NCI-H128 (cell line): ENCODE results near the gene ARL6IP6.
"Not testable (repeated sequence)": the region's sequence is repeated elsewhere in the genome, so short reads cannot be mapped to it uniquely, and the experiment has no call there.

Source experiments
- DNase-seq: peaks from one replicate; lab custom pipeline; 2025; ENCODE audit not compliant: unreplicated experiment; lab: John Stamatoyannopoulos, UW

ARL6IP6 gene

DNA sequence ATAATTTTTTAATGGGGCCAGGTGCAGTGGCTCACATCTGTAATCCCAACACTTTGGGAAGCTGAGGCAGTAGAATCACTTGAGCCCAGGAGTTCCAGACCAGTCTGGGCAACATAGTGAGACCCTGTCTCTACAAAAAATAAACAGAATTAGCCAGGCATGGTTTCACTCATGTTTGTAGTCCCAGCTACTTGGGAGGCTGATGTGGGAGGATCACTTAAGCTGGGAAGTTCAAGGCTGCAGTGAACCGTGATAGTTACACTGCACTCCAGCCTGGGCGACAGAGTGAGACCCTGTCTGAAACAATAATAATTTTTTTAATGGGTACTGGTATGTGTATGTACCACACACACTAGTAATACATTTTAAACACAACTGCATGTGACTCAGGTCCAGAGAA, 2.4 kb downstream of the ARL6IP6 start:
- no peak for DNase-seq

DNA sequence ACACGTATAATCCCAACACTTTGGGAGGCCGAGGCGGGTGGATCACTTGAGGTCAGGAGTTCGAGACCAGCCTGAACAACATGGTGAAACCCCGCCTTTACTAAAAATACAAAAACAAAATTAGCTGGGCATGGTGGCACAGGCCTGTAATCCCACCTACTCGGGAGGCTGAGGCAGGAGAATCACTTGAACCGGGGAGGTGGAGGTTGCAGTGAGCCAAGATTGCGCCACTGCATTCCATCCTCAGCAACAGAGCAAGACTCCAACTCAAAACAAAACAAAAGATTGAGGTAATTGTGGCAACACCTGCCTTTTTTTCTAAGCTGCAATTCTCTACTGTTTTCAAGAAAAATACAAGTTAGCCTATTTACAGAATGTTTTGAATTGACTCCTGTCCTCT, 4.2 kb downstream of the ARL6IP6 start:
- not testable (repeated sequence) for DNase-seq

DNA sequence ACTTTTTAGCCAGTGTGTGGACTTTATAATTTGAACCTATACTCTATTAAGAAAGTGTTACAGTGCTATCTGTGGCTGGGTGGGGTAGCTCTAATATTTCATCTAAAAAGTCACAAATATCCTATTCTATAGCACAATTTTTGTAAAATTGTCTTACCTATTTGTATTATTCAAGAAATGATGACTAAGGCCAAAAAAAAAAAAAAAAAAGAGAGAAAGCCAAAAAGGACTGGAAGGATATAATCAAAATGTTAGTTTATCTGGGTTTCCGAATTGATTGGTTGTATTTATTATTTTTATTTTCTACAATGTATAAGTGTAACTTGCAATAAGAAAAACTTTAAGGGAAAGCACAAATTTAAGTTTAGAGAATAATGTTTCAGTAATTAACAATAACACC, 5.5 kb downstream of the ARL6IP6 start:
- no peak for DNase-seq

DNA sequence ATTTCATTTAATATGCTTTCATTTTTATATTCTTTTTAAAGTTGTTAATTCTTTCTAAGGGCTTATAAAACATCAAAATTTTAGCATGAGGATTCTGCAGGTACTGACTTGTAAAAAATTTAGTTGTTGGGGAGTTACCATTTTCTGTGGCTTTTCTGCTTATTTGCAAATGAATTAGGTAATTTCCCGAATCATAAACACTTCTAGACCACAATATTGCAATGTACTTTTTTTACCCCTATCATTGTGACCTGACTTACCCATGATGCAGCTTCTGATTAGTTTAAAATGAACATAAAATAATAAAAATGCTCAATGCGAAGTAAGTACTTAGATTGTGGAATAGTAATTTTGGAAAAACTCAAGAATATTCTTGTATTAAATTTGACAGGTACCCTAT, 11.4 kb downstream of the ARL6IP6 start:
- no peak for DNase-seq

DNA sequence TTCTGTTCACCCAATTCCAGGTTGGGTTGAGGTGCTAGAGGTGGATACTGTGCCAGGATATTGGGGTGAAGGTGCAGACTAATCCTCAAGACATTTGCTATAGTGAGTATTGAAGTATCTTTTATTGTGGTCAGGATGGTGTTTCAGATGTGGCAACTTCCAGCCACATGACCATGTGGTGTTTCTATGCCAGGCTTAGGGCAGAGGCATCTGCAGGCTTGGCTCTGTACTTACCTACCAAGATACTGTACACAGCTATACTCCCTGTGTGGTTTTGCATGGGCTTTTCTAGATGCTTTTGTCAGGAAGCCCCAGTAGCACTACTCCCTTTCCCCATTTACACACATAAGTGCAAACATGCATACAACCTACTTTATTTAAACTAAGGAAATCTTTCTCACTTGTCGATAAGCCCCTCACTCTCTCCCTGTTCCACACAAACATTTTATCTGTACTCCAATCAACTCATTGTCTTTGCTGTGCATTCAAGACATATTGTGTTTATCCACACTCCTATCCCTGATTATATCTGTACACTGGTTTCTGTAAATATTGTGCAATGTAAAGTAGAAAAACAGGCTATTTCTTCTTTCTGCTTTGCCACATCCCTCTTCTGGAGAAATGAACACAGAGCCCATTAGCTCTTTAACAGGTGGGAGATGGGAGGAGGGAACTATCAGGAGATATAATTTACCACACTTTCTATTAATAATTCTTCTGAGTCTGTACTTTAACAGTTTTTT, 12.3 kb downstream of the ARL6IP6 start:
- DNase-seq: no peak

DNA sequence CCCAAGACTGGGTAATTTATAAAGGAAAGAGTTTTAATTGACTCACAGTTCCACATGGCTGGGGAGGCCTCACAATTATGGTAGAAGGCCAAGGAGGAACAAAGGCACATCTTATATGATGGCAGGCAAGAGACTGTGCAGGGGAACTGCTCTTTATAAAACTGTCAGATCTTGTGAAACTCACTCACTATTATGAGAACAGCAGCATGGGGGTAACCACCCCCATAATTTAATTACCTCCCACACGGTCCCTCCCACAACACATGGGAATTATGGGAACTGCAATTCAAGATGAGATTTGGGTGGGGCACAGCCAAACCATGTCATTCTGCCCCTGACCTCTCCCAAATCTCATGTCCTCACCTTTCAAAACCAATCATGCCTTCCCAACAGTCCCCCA, 19.1 kb downstream of the ARL6IP6 start:
- DNase-seq: not testable (repeated sequence)

DNA sequence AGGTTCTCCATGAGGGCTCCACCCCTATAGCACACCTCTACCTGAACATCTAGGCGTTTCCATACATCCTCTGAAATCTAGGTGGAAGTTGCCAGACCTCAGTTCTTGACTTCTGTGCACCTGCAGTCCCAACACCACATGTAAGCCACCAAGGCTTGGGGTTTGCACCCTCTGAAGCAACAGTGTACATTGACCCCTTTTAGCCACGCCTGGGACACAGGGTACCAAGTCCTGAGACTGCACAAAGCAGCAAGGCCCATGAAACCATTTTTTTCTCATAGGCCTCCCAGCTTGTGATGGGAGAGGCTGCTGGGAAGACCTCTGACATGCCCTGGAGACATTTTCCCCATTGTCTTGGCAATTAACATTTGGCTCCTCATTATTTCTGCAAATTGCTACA, 20.0 kb downstream of the ARL6IP6 start:
- DNase-seq: no peak

DNA sequence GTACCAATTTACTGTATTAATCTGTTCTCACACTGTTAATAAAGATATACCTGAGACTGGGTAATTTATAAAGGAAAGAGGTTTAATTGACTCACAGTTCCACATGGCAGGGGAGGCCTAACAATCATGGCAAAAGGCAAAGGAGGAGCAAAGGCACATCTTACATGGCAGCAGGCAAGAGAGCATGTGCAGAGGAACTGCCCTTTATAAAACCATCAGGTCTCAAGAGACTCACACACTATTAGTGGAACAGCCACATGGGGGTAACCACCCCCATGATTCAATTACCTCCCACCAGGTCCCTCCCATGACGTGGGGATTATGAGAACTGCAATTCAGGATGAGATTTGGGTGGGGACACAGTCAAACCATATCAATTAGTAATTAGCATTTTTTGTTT, 21.3 kb downstream of the ARL6IP6 start:
- DNase-seq: not testable (repeated sequence)

DNA sequence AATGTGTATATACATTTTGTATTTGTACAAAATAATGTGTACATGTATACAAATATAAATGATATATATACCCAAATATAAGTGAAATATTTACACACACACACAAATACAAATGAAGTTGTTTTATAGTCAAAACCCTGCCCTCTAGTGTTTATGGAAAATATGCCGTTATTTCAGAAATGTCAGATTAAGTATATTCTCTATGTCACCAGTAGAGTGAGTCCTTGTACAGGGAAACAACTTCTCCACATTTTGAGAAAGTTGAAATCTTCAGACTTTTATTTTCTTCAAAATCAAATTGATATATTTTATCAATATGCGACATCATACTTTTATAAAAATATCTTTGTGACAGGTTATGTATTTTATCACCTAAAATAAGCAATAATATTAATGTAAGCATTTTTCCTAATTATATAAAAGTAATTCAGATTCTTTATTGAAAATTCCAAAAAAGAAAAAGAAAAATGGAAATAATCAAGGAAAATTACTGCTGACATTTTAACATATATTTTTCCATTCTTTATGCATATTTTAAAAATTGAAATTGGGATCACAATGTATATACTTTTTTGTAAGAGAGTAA, 22.4 kb downstream of the ARL6IP6 start:
- no peak for DNase-seq

DNA sequence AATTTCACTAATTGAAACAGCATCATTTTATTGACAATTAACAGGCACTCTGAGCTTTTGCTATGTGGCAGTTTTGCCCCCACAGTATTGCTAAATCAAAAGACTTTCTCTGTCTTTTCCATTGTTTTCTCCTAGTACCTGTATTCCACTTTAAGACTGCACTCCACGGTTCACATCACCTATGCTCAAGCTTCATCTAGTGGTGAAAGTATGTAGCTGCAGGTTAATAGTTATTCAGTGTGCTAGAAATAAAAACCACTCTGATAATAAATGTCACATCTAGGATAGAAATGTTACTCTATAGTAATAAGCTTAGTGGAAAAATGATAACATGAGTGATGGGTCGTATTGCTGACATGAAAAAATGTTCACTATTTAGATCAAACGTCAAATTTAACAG, 24.6 kb downstream of the ARL6IP6 start:
- DNase-seq: no peak

DNA sequence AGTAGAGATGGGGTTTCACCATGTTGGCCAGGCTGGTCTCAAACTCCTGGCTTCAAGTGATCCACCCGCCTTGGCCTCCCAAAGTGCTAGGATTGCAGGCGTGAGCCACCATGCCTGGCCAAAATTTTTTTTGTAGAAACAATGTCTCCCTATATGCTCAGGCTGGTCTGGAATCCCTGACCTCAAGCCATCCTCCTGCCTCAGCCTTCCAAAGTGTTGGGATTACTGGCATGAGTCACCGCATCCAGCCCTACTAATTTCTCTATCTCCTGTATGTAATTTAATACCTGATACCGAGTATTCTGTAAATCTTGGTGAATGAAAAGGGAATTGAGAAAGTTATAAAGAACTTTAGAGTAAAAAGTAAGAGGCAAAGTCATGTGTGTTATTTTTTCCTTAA, 29.3 kb downstream of the ARL6IP6 start:
- DNase-seq: not testable (repeated sequence)

DNA sequence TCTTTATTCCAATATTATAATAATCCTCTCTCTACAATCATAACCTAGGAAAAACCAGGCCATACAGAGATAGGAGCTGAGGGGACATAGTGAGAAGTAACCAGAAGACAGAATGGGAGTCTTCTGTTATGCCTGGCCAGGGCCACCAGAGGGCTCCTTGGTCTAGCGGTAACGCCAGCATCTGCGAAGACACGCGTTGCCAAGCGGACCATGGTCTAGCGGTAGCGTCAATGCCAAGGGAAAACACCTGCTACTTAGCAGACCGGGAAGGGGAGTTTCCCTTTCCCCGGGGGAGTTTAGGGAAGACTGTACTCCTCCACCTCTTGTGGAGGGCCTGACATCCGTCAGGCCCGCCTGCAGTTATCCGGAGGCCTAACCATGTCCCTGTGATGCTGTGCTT, 36.6 kb downstream of the ARL6IP6 start:
- DNase-seq: no peak

DNA sequence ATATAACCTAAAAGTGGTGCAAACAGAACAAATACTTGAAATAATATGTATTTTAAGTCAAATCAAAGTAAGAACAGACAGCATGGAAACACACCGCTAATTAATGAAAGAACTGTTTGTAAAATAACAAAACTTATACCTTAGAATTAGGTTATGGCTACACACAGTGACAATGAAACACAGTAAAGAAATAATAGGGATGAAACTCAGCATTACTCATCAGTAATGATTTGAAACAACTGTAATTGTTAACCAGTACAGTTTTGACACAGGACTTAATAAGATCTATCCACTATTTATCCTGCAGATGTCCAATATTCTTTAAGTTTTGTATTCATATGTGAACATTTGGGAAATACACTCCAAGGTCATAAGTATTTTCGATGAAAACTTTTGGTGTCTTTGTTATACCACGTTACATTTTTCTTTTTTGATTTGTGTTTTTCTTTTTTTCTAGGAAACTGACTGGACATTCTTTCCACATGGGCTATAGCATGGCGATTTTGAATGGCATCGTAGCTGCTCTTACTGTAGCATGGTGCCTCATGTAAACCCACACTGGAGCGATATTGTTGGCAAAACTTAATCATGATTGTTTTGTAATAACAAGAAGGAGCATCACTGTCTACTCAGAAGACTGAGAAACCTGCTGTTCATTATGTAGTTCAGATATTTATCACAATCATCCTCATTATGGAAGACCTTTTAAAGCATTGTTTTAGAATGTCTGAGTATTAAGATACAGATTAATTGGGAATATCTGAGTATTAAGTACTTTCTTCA, 41.1 kb downstream of the ARL6IP6 start:
- DNase-seq: no peak

DNA sequence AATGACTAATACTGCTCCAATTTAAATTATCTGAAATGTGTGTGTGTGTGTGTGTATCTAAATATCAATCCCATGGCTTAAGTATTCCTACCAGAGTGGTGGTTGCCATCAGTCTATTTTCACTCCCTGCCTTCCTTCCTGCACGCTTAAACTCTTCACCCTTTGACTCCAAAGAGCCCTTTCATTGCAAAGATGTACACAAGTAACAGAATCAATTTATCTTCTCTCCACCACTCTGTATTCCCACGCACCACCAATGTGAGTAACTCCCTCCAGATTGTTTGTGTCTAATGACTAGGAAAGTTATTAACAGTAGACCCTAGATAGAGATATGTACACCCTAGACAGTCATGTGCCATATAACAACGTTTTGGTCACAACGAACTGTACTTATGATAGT, 42.8 kb downstream of the ARL6IP6 start:
- DNase-seq: no peak

DNA sequence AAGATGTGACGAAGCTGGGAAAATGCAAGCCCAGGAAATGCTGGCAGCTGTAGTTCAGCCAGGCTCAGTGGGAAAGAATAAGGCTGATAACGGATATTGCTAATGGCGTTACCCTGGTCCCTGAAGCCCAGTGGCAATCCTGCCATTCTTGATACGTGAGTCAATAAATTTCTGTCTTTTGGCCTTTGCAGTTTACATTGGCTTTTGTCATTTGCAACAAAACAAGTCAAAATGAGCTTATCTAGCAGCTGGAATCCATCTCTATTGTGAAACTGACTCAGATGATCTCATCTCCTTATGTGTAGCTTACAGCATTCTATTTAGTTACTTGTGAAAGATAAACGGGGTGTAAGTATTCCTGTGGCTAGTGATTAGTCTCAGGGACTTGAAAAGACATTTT, 43.8 kb downstream of the ARL6IP6 start:
- no peak for DNase-seq

DNA sequence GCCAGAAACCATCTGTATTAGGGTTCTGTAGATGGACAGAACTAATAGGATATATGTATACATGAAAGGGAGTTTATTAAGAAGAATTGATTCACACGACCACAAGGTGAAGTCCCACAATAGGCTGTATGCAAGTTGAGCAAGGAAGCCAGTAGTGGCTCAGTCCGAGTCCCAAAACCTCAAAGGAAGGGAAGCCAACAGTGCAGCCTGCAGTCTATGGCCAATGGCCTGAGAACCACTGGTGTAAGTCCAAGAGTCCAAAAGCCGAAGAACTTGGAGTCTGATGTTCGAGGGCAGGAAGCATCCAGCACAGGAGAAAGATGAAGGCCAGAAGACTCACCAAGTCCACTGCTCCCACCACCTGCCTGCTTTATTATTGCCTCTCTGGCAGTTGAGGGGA, 44.8 kb downstream of the ARL6IP6 start:
- not testable (repeated sequence) for DNase-seq

DNA sequence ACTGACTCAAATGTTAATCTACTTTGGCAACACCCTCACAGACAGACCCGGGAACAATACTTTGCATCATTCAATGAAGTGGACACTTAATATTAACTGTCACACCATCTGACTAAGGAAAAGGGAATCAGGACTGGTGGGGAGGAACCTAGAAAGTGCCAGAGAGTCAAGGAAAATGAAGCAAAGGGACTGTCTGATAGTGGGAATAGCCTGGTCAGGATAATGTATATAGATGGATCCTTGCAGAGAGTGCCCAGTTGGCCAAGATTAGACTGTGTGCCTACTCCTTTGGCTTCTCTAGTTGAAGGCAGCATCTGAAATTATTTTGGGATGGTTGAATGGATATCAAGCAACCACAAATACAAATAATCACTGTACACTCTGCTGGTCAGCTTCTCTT, 45.2 kb downstream of the ARL6IP6 start:
- DNase-seq: no peak

DNA sequence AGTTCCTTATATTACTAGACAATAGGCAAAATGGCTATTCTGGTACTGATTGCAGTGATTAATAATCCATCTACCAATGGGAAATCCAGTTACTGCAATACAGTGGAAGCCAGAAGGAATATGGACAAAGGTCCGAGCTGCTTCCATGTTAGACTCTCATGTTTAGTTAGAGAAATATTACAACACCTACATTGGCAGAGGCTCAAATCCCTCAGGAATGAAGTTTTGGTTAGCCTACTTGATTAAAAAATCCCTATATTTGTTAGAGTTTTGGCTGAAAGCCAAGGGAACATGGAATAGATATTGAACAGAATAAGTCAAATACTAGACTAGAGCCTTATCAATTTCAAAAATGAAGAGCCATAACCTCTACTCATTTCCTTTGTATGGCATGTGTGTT, 48.5 kb downstream of the ARL6IP6 start:
- DNase-seq: no peak

DNA sequence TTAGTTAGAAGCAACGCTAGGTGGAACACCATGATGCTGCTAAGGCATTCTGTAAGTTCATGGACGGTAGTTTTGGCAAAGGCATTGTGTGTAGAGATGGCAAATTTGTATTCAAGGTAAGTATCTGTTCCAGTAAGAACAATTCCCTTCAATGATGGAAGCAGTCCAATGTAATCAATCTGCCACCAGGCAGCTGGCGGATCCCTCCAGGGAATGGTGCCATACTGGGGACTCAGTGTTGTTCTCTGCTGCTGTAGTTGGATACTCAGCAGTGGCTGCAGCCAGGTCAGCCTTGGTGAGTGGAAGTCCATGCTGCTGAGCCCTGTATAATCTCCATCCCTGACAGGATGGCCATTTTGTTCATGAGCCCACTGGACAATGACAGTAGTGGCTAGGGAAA, 62.8 kb downstream of the ARL6IP6 start:
- DNase-seq: no peak

DNA sequence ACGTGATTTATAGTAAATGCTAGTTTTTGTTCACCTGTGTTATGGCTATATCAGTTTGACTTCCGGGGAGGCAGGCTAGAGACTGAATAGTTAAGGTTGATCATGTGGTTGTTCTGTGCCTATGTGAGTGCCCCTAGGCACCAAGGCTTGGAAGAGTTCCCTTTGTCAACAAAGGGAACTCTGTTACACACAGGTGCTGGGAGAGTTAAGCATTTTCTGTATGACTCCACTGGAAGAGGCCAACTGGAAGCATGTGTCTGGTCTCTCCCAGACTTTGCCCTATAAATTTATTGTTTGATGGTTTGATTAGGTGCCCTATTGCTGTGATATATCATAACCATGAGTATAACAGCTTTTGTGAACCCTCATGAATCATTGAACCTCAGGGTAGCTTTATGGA, 63.8 kb downstream of the ARL6IP6 start:
- no peak for DNase-seq

DNA sequence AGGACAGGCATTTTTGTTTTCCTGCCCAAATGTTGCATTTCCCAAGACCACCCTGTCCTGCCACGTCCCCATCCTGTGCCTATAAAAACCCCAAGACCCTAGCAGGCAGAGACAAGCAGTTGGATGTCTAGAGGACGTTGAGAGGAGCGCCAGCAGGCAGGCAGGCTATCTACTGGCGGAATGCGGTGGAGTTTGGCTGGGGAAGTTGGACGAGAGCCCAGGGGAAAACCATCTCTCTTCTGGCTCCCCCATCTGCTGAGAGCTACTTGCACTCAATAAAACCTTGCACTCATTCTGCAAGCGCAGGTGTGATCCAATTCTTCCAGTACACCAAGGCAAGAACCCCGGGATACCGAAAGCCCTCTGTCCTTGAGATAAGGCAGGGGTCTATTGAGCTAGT, 72.5 kb downstream of the ARL6IP6 start:
- DNase-seq: no peak

DNA sequence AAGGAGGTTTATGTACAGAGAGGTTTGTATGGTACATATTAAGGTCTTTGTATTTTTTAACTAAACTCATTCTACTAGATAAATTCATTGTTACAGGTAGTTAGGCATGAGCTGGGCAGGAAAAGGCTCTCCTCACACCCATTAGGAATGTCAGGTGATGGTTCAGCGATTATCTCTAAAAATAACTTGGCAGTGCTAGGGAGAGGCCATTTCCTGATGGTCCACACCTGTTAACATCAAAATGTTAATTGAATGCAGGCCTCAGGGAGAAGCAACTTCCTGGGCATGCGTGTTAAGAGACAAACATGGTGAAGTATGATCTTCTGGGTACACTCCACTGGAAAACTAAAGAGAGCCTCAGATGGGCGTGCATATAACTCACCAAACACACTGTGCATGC, 73.6 kb downstream of the ARL6IP6 start:
- DNase-seq: no peak
